H9 (cell line): ENCODE data around the gene IGFBP7. TPM values are rescaled to one million over a fixed set of nuclear protein-coding genes. Genes with fewer than 3 reads are reported as not detected.

Source experiments
- DNase-seq: peaks from one replicate; pipeline ENCODE4 v3.0.0-alpha.2; 2017
- H2AFZ ChIP-seq: one replicate; pipeline ENCODE4 v1.6.1; 2013; ENCODE audit warnings: mild to moderate bottlenecking, low read length, control low read depth, moderate library complexity
- H2AK5ac ChIP-seq: 2 replicates; pipeline ENCODE4 v1.6.1; 2013; ENCODE audit warnings: low read length, control low read depth, mixed read lengths; ENCODE audit not compliant: insufficient read length
- H2BK120ac ChIP-seq: one replicate; pipeline ENCODE4 v1.6.1; 2013; ENCODE audit warnings: low read depth, mild to moderate bottlenecking, low read length, control low read depth, inconsistent platforms; ENCODE audit not compliant: poor library complexity, severe bottlenecking
- H2BK12ac ChIP-seq: 2 replicates; pipeline ENCODE4 v1.6.1; 2013; ENCODE audit warnings: low read length, control low read depth, mixed read lengths, low read depth; ENCODE audit not compliant: insufficient read length
- H2BK15ac ChIP-seq: 2 replicates; pipeline ENCODE4 v1.6.1; 2013; ENCODE audit warnings: low read depth, low read length, control low read depth
- H2BK20ac ChIP-seq: one replicate; pipeline ENCODE4 v1.6.1; 2013; ENCODE audit warnings: low read depth, mild to moderate bottlenecking, low read length, control low read depth, inconsistent platforms; ENCODE audit not compliant: poor library complexity, severe bottlenecking
- H2BK5ac ChIP-seq: 2 replicates; pipeline ENCODE4 v1.6.1; 2013; ENCODE audit warnings: low read length, control low read depth, mixed read lengths; ENCODE audit not compliant: insufficient read length
- H3K14ac ChIP-seq: 2 replicates; pipeline ENCODE4 v1.6.1; 2013; ENCODE audit warnings: low read length, control low read depth; ENCODE audit not compliant: insufficient read depth
- H3K18ac ChIP-seq: 2 replicates; pipeline ENCODE4 v1.6.1; 2013; ENCODE audit warnings: low read depth, mild to moderate bottlenecking, mixed read lengths, low read length, control low read depth; ENCODE audit not compliant: insufficient read length
- H3K23ac ChIP-seq: 2 replicates; pipeline ENCODE4 v1.6.1; 2013; ENCODE audit warnings: low read length, control low read depth, mixed read lengths, low read depth; ENCODE audit not compliant: insufficient read length
- H3K23me2 ChIP-seq: 2 replicates; pipeline ENCODE4 v1.6.1; 2013; ENCODE audit warnings: low read depth, mild to moderate bottlenecking, mixed read lengths, low read length, control low read depth; ENCODE audit not compliant: insufficient read length, poor library complexity, severe bottlenecking
- H3K27ac ChIP-seq: 2 replicates; pipeline ENCODE4 v1.5.1; 2013; ENCODE audit warnings: low read length, control low read depth, mixed read lengths, low read depth; ENCODE audit not compliant: insufficient read length
- H3K27me3 ChIP-seq: 2 replicates; pipeline ENCODE4 v1.6.1; 2013; ENCODE audit warnings: low read length, control low read depth, inconsistent platforms; ENCODE audit not compliant: insufficient read depth
- H3K4ac ChIP-seq: 2 replicates; pipeline ENCODE4 v1.6.1; 2013; ENCODE audit warnings: low read depth, mild to moderate bottlenecking, control low read depth, inconsistent platforms, low read length, moderate library complexity
- H3K4me1 ChIP-seq: 2 replicates; pipeline ENCODE4 v1.6.1; 2013; ENCODE audit warnings: low read length, control low read depth, inconsistent platforms; ENCODE audit not compliant: insufficient read depth
- H3K4me2 ChIP-seq: 2 replicates; pipeline ENCODE4 v1.6.1; 2013; ENCODE audit warnings: low read length, control low read depth, mixed read lengths; ENCODE audit not compliant: insufficient read length, insufficient read depth
- H3K56ac ChIP-seq: 2 replicates; pipeline ENCODE4 v1.6.1; 2013; ENCODE audit warnings: low read depth, mild to moderate bottlenecking, mixed read lengths, low read length, control low read depth; ENCODE audit not compliant: insufficient read length
- H3K79me1 ChIP-seq: 2 replicates; pipeline ENCODE4 v1.6.1; 2013; ENCODE audit warnings: low read depth, mild to moderate bottlenecking, moderate library complexity, low read length, control low read depth, inconsistent platforms; ENCODE audit not compliant: insufficient read depth, poor library complexity, severe bottlenecking
- H3K79me2 ChIP-seq: 2 replicates; pipeline ENCODE4 v1.6.1; 2013; ENCODE audit warnings: low read length, control low read depth, inconsistent platforms; ENCODE audit not compliant: insufficient read depth
- H3K9ac ChIP-seq: 2 replicates; pipeline ENCODE4 v1.6.1; 2013; ENCODE audit warnings: low read length, control low read depth, mixed read lengths; ENCODE audit not compliant: insufficient read length; ENCODE audit errors: extremely low read depth
- H3K9me3 ChIP-seq: one replicate; pipeline ENCODE4 v1.6.1; 2013; ENCODE audit warnings: low read depth, low read length, inconsistent platforms; ENCODE audit not compliant: control insufficient read depth
- H3T11ph ChIP-seq: one replicate; pipeline ENCODE4 v1.6.1; 2013; ENCODE audit warnings: mild to moderate bottlenecking, low read length, control low read depth, inconsistent platforms
- H4K20me1 ChIP-seq: one replicate; pipeline ENCODE4 v1.6.1; 2013; ENCODE audit not compliant: control insufficient read depth, insufficient read length, insufficient read depth
- H4K5ac ChIP-seq: 2 replicates; pipeline ENCODE4 v1.6.1; 2013; ENCODE audit warnings: low read depth, mild to moderate bottlenecking, mixed read lengths, low read length, control low read depth; ENCODE audit not compliant: insufficient read length
- H4K8ac ChIP-seq: replicated peaks from 2 replicates; pipeline ENCODE4 v1.6.1; 2013; ENCODE audit warnings: low read length, control low read depth, mixed read lengths, low read depth; ENCODE audit not compliant: insufficient read length
- H4K91ac ChIP-seq: 2 replicates; pipeline ENCODE4 v1.6.1; 2013; ENCODE audit warnings: low read depth, mild to moderate bottlenecking, moderate library complexity, mixed read lengths, low read length, control low read depth; ENCODE audit not compliant: insufficient read length
- H3K27ac Mint-ChIP-seq, 3 experiments: 2 replicates in 2 of 3; 3 replicates in 1 of 3; pipeline ENCODE4 v1.8.0; 2020 to 2021; ENCODE audit warnings: mixed read lengths in 3 of 3, mild to moderate bottlenecking in 1 of 3, moderate library complexity in 1 of 3
- H3K27me3 Mint-ChIP-seq: 2 replicates; pipeline ENCODE4 v1.8.0; 2021; ENCODE audit warnings: low read depth, mild to moderate bottlenecking, moderate library complexity, mixed read lengths
- H3K36me3 Mint-ChIP-seq, 3 experiments: 2 replicates in 2 of 3; 3 replicates in 1 of 3; pipeline ENCODE4 v1.8.0; 2020 to 2021; ENCODE audit warnings: low read depth in 3 of 3, mixed read lengths in 3 of 3; ENCODE audit not compliant: insufficient read depth in 1 of 3
- H3K4me1 Mint-ChIP-seq, 2 experiments: 2 replicates each; pipeline ENCODE4 v1.8.0; 2020; ENCODE audit warnings: mixed read lengths in 2 of 2
- H3K4me3 Mint-ChIP-seq, 2 experiments: 2 replicates in 1 of 2; 3 replicates in 1 of 2; pipeline ENCODE4 v1.8.0; 2020 to 2021; ENCODE audit warnings: mild to moderate bottlenecking in 2 of 2, mixed read lengths in 2 of 2, moderate library complexity in 1 of 2
- H3K9me3 Mint-ChIP-seq, 2 experiments: 2 replicates in 1 of 2; 3 replicates in 1 of 2; pipeline ENCODE4 v1.8.0; 2020; ENCODE audit warnings: mild to moderate bottlenecking in 2 of 2, mixed read lengths in 2 of 2, moderate library complexity in 1 of 2
- total RNA-seq: library from RNA; stranded (reverse); gene quantifications from 2 replicates; pipeline ENCODE4 v1.2.1, GENCODE V29; 2021
- TF ChIP-seq, protein P1 (sequence below): fragments of 200-600 bp; sonication (generic); conservative IDR thresholded peaks from 3 replicates; pipeline ENCODE4 v1.8.0; 2021; ENCODE audit warnings: antibody characterized with exemption, mild to moderate bottlenecking

IGFBP7 gene
- total RNA-seq, 1 experiment from 2014 or later, result 0.37 TPM

DNA sequence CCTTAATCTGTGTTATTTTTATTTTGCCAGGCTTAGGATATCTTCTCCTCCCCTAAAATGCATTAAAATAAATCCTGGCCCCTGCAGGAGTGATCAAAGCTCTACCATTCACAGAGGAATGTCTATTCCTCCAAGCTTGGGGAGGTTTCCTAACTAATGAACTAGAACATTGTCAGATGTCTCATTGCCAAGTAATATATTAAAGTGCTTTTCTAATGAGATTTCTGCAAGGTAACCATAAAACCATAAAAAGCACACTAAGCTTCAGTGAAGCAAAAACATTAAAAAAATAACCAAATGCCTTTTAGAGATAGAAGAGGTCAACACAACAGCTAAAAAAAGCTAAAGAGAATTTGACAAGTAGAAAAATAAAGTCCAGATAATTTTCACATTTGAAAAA lies 34.8 kb downstream of the IGFBP7 start:
- H3K27ac ChIP-seq, result no peak overlapping the region
- H2BK12ac ChIP-seq, result no peak overlapping the region
- H3K27me3 ChIP-seq, result no peaks in the 10 kb centered on the region
- no peak overlapping the region for H3K18ac ChIP-seq
- H3K4me2 ChIP-seq, result no peak overlapping the region
- no peak overlapping the region for H3K56ac ChIP-seq
- no peak overlapping the region for H3K4me3 Mint-ChIP-seq
- no peak overlapping the region; a peak in 1 of 7 replicates for H3K27ac Mint-ChIP-seq
- H3K9me3 Mint-ChIP-seq, result no peaks in the 10 kb centered on the region; a peak in 1 of 5 replicates
- no peaks in the 10 kb centered on the region for H3K9me3 ChIP-seq
- H3K14ac ChIP-seq, result no peak overlapping the region
- peaks cover 29 to 35% of the 10 kb centered on the region in 2 experiments for H3K4me1 Mint-ChIP-seq
- H4K91ac ChIP-seq, result no peak overlapping the region
- TF ChIP-seq, protein P1, sequence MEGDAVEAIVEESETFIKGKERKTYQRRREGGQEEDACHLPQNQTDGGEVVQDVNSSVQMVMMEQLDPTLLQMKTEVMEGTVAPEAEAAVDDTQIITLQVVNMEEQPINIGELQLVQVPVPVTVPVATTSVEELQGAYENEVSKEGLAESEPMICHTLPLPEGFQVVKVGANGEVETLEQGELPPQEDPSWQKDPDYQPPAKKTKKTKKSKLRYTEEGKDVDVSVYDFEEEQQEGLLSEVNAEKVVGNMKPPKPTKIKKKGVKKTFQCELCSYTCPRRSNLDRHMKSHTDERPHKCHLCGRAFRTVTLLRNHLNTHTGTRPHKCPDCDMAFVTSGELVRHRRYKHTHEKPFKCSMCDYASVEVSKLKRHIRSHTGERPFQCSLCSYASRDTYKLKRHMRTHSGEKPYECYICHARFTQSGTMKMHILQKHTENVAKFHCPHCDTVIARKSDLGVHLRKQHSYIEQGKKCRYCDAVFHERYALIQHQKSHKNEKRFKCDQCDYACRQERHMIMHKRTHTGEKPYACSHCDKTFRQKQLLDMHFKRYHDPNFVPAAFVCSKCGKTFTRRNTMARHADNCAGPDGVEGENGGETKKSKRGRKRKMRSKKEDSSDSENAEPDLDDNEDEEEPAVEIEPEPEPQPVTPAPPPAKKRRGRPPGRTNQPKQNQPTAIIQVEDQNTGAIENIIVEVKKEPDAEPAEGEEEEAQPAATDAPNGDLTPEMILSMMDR, result no peak
- no peaks in the 10 kb centered on the region for H4K20me1 ChIP-seq
- H3K27me3 Mint-ChIP-seq, result peaks cover 6% of the 10 kb centered on the region
- H2BK15ac ChIP-seq, result no peak overlapping the region
- H2AK5ac ChIP-seq, result no peak overlapping the region
- H3K79me2 ChIP-seq, result no peaks in the 10 kb centered on the region
- no peak overlapping the region for H3K23ac ChIP-seq
- H4K8ac ChIP-seq, result no peak overlapping the region
- H3K79me1 ChIP-seq, result no peaks in the 10 kb centered on the region
- no peaks in the 10 kb centered on the region for H3K36me3 Mint-ChIP-seq
- no peak overlapping the region for H2BK120ac ChIP-seq
- H3T11ph ChIP-seq, result no peak overlapping the region
- H3K4me1 ChIP-seq, result peaks cover 9% of the 10 kb centered on the region
- no peak overlapping the region for H2BK20ac ChIP-seq
- H4K5ac ChIP-seq, result no peak overlapping the region
- H3K9ac ChIP-seq, result no peak overlapping the region
- H2AFZ ChIP-seq, result no peak overlapping the region
- no peak for DNase-seq
- H3K23me2 ChIP-seq, result no peaks in the 10 kb centered on the region
- H3K4ac ChIP-seq, result no peak overlapping the region
- no peak overlapping the region for H2BK5ac ChIP-seq
